IPS DF 4.7 (cell line): ENCODE measurements around the gene PJA2.

Source experiments
- DNase-seq: peaks from one replicate; pipeline ENCODE4 v3.0.0-alpha.2; 2013; ENCODE audit warnings: low spot score; ENCODE audit errors: extremely low read depth

PJA2 gene

GRCh38 chr5:109410389-109411148 is 795 bp upstream of the PJA2 start:
- peak; percentile 22 for DNase-seq

- no peak for DNase-seq
These were observed 557 bp downstream of the PJA2 start for GRCh38 chr5:109408991-109409843.

GRCh38 chr5:109407913-109408312 is 1.9 kb downstream of the PJA2 start:
- no peak for DNase-seq

GRCh38 chr5:109406719-109407118 is 3.1 kb downstream of the PJA2 start:
- no peak for DNase-seq

GRCh38 chr5:109404428-109404960 is 5.3 kb downstream of the PJA2 start:
- no peak for DNase-seq

GRCh38 chr5:109403469-109403868 is 6.3 kb downstream of the PJA2 start:
- no peak for DNase-seq

- no peak for DNase-seq
These were observed 10.5 kb downstream of the PJA2 start for GRCh38 chr5:109399092-109399759.

GRCh38 chr5:109396965-109397364 is 12.8 kb downstream of the PJA2 start:
- DNase-seq, result no peak

- no peak for DNase-seq
These were observed 15.0 kb downstream of the PJA2 start for GRCh38 chr5:109394806-109395205.

- DNase-seq, result no peak
These were observed 19.6 kb downstream of the PJA2 start for GRCh38 chr5:109390188-109390587.

GRCh38 chr5:109388407-109388806 is 21.4 kb downstream of the PJA2 start:
- DNase-seq, result no peak

- DNase-seq, result no peak
These were observed 22.3 kb downstream of the PJA2 start for GRCh38 chr5:109387408-109387974.

GRCh38 chr5:109378095-109378494 is 31.7 kb downstream of the PJA2 start:
- no peak for DNase-seq

GRCh38 chr5:109374625-109375024 is 35.1 kb downstream of the PJA2 start:
- DNase-seq, result no peak

- DNase-seq, result no peak
These were observed 35.8 kb downstream of the PJA2 start for GRCh38 chr5:109373932-109374331.

GRCh38 chr5:109370343-109370742 is 39.4 kb downstream of the PJA2 start:
- no peak for DNase-seq

- DNase-seq, result no peak
These were observed 44.1 kb downstream of the PJA2 start for GRCh38 chr5:109365653-109366052.

GRCh38 chr5:109364977-109365376 is 44.8 kb downstream of the PJA2 start:
- no peak for DNase-seq

GRCh38 chr5:109359642-109360041 is 50.1 kb downstream of the PJA2 start:
- no peak for DNase-seq

GRCh38 chr5:109357807-109358206 is 52.0 kb downstream of the PJA2 start:
- no peak for DNase-seq

GRCh38 chr5:109354761-109355160 is 55.0 kb downstream of the PJA2 start:
- no peak for DNase-seq
